Mesenteric fat pad (tissue), 1 donor: ENCODE data around the gene SUGP2. TPM values are rescaled to one million over a fixed set of nuclear protein-coding genes. Genes with fewer than 3 reads are reported as not detected.
"Not testable (repeated sequence)": the region's sequence is repeated elsewhere in the genome, so short reads cannot be mapped to it uniquely, and the experiment has no call there.

Experiments used
- DNase-seq: peaks from one replicate; pipeline ENCODE4 v3.0.0-alpha.2; 2020; ENCODE audit warnings: low spot score
- total RNA-seq: library from RNA; stranded (reverse); fragmentation: NEBNext Ultra II Directional; extraction: Animal tissue kit (Norgen Biotek cat#: 25700); gene quantifications from one replicate; pipeline ENCODE4 v1.2.1, GENCODE V29; 2021
- donor health status: DM: yes; HTN: yes; CAD: no.

Gene SUGP2
- total RNA-seq, 1 donor from 2014 or later, result 58.8 TPM

DNA sequence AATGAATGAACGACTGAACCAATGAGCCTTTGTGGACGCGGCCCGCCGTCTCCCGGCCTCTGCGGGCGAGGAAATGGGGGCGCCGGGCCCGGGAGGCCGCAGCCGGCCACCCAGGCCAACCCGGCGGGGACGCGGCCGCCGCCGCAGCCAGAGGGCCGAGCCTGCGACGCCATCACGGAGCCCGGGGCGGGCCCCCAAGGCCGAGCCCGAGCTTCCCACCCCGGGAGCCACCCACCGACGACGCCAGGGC is 216 bp downstream of the SUGP2 start:
- DNase-seq, result no peak

DNA sequence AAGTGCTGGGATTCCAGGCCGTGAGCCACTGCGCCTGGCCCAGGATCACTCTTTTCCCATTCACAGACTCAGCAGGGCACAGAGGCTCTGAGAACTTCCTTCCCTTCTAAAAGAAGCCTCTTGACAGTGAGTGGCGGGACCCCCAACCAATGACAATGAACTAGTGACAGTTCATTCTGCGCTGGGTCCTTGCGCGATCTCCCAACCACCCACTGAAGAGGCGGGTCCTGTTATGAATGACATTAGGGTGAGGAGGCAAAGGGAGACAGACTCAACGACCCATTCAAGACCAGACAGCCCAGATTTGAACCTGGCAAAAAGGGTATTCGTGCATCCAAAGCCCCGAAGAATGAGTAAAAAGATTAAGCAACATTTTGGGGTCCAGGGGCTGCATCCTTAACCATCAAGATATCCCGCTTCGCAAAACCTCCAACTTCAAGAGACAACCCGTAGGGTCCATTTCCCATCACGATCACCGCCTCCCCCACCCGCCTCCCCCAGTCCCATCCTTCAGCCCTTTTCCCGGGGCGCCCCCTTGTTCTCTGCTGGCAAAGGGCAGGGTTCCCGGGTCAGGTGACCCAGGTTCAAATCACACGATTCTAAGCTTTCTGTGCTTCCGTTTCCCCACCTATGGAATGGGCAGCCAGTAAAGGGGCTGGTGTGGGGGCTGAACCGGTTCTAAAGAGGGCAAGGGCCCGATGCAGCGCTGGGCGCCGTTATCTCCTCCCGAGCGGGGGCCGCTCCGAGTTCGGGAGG is 719 bp downstream of the SUGP2 start:
- DNase-seq, result no peak

- no peak for DNase-seq
Observed at GRCh38 chr19:19031891-19032290, 1.4 kb downstream of the SUGP2 start.

- no peak for DNase-seq
Observed at GRCh38 chr19:19028526-19028925, 4.8 kb downstream of the SUGP2 start.

DNA sequence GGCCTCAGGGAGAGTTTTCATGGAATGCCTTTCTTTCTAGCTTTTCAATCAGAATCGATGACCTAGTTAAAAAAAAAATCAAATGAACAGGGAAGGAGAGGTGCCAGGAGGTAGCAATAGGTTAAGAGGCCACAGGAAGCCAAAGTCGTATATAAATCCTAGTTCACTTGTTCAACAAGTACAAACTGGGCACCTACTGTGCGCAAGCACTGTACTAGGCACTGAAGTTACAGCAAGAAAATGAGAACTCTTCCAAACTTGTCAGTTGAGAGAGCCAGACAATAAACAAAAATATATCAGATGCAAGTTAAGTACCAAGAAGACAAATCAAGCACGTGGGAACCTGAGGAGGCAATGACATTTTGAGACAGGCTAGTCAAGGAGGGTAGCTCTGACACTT is 6.1 kb downstream of the SUGP2 start:
- DNase-seq, result no peak

- no peak for DNase-seq
Observed at GRCh38 chr19:19026299-19026971, 6.9 kb downstream of the SUGP2 start.

DNA sequence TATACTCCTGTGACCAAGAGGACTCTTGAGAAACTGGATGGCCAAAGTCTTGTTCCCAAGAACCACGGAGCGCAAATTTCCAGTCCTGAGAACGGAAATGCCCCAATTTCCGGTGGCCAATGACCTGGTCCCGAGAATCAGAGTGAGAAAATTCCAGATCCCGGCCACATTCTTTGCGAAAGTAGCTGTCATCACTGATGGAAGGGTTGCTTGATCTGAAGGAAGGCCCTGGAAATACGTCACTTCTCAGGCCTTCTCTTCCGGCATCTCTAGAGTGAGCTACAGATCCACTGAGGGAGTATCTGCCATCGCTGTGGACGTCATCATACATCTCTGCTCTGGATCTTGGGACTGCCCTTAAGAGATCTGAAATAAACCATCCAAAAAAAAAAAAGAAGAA is 7.5 kb downstream of the SUGP2 start:
- DNase-seq, result no peak

DNA sequence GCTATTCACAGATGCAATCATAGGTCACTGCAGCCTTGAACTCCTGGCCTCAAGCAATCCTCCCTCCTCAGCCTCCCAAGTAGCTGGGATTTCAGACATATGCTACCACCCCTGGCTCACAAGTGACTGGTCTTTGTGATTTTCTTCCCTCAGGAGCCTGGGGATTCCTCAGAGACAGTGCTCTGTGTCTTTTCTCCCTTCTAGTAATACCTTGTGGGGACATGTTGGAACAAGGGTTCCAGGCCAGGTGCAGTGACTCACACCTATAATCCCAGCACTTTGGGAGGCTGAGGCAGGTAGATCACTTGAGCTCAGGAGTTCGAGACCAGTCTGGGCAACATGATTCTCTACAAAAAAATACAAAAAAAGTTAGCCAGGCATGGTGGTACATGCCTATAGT is 9.9 kb downstream of the SUGP2 start:
- DNase-seq, result not testable (repeated sequence)

DNA sequence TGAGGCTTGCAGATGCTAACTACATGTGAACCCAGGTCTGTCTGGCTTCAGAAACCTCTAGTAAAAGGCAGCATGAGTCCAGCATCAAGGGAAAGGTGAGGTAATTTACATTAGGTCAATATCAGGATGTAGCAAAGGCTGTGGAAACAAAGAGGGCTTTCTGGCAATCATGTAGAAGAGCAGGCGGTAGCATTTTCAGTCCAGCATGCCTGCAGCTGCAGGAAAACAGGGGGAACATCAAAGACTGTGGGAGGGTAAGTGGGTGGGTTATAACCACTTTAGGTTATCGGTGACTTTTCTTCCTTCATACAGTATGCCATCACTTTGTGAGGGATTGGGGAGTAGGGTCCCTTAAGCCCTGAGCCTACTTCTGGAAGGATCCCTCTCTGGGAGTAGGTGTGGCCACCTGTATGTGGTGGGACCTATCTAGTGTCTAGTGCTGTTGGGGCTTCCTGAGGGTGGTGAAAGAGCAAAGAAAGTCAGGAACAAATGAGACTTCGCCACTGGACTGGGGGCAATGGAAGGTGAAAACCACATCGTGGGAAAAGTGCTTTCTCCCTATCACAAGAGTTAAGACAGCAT is 10.8 kb downstream of the SUGP2 start:
- DNase-seq, result no peak

GRCh38 chr19:19021115-19021514 is 12.2 kb downstream of the SUGP2 start:
- no peak for DNase-seq

DNA sequence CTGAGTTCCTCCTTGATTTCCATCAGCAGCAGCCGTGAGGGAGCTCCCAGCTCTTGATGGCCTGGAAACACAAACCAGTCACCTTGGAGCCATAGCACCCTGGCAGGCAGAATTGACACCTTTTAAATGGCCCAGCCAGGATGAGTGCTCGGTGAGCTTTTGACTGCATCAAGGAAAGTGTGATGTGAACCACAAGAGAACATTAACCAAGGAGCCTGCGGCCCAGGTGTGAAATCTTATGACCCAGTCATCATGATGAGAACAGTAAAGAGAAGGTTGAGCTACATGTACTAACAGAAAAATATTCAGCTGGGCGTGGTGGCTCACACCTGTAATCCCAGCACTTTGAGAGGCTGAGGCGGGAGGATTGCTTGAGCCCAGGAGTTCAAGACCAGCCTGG is 22.8 kb downstream of the SUGP2 start:
- no peak for DNase-seq

DNA sequence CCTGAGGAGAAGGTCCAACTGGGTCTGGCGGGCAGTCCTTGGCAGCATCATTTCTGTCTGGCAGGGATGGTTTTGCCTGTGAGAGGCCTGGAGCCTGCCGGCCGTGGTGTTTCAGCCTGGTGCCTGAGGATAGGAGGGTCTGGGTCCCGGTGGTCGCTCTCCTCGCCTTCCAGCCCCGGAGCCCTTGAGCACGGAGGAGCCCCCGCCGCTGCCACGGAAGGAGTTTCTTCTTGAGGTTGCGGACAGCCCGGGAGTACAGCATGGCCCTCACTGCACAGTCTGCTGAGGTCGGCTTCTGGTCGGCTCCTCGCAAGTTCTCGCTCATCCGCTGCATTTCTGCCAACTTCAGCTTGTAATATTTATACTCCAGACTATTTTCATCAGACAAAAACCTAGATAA is 23.4 kb downstream of the SUGP2 start:
- no peak for DNase-seq

DNA sequence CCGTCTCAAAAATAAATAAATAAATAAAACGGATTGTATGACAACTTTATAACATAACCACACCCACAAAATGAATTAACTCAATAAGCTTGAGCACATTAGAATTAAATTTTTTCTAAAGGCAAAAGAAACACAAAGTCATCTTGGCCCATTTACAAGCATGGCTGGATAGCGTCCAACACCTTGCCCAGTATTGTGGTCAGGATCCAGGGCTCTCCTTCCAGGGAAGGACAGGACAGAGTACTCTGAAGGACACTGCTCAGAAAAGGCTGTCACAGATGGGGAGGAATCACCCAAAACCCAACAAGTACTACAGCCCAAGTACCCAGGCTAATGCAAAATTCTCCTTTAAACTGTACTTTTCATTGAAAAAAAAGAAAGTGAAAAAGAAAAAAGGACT is 27.1 kb downstream of the SUGP2 start:
- DNase-seq, result no peak

DNA sequence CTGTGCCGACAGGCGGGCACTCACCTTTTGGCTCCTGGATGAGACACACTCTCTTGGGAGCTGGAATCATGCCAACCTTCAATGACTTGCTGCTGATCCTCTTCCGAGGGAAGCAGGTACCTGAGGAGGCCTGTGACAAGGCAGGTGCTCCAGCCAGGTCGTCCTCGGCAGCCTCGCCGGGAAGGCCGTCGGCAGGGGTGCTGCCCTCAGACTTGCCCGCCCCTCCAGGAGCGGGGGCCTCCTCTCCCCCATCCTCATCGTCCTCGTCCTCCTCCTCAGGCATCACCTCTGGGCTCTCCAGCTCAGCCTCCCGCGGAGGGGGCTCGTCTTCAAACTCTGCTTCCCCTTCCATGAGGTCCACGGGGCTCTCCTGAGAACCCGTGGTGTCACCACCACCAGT is 29.2 kb downstream of the SUGP2 start:
- no peak for DNase-seq

- DNase-seq, result no peak
Observed at GRCh38 chr19:18999896-19000620, 33.3 kb downstream of the SUGP2 start.

DNA sequence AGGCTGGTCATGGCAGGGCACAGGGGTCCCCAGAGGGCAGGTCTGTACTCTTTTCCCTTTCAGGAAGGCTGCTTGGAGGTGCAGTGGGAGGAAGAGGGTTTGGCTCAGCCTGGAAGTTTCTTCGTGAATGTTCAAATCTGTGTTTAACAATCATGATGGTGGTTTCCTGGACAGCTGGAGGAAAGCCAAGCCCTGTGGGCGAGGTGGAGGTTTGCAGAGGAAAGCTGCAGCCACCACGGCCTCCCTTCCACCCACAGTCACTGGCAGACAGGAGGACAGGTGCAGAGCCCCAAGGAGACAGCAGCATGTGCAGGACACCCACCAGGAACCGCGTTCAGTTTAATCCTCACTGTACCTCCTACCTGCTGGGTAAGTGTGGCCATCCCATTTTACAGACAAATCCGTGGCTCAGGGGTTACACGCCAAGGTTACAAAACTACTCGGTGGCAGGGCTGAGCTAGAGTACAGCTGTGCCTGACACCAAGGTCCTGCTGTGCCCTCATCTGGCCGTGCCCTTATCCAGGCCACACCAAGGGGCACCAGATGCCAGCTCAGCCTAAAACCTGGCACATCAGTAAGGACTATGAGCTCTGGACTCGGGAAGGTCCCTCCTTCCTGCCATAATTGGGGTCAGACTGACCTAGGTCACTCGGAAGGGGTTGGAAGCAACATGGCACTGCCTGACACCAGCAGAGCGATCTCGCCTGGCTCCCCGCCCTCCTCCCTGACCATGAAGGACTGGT is 34.1 kb downstream of the SUGP2 start:
- DNase-seq, result no peak

DNA sequence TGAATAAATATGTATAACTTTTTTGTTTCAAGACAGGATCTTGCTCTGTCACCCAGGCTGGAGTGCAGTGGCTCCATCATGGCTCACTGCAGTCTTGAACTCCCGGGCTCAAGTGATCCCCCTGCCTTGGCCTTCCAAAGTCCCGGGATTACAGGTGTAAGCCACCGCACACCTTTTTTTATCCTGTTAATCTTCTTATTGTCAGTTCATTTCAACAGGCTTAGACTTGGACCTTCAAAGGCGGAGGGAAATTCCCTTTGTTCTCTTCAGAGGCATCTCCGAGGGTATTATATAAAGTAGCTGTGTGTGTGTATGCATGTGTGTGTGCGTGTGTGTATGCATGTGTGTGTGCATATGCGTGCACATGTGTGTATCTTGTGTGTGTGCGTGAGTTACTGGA is 35.0 kb downstream of the SUGP2 start:
- no peak for DNase-seq

- no peak for DNase-seq
Observed at GRCh38 chr19:18996796-18997394, 36.4 kb downstream of the SUGP2 start.

- no peak for DNase-seq
Observed at GRCh38 chr19:18996351-18996750, 37.0 kb downstream of the SUGP2 start.

DNA sequence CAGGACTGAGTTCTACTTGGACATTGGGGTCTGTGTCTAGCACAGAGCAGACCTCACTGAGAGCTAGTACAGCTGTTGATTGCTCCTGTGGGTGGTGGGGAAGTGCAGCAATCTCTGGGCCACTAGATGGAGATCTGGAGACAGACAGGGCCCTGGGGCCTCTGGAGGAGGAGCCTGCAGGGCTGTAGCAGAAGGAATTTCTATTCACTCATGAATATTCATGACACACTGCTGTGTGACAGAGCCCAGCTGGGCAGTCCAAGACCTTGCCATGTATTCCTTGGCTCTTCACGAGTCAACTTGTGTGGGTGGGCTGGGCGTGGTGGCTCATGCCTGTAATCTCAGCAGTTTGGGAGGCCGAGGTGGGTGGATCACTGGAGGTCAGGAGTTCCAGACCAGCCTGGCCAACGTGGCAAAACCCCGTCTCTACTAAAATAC is 37.5 kb downstream of the SUGP2 start:
- no peak for DNase-seq

- DNase-seq, result no peak
Observed at GRCh38 chr19:18993115-18993514, 40.2 kb downstream of the SUGP2 start.
